ENCODE data around the gene IL10RB. TPM values are rescaled to one million over a fixed set of nuclear protein-coding genes. Genes with fewer than 3 reads are reported as not detected.

IL10RB gene
- total RNA-seq (2022; extraction: Qiagen RNA extraction), result 16.8 to 19.4 TPM (median 18.0 TPM) in 5 replicates

GRCh38 chr21:33266050-33266788, at the start of gene IL10RB:
TSS of gene IL10RB (plus strand) at chr21:33266367. CDS start at chr21:33266466, 99 bp downstream.

DNA sequence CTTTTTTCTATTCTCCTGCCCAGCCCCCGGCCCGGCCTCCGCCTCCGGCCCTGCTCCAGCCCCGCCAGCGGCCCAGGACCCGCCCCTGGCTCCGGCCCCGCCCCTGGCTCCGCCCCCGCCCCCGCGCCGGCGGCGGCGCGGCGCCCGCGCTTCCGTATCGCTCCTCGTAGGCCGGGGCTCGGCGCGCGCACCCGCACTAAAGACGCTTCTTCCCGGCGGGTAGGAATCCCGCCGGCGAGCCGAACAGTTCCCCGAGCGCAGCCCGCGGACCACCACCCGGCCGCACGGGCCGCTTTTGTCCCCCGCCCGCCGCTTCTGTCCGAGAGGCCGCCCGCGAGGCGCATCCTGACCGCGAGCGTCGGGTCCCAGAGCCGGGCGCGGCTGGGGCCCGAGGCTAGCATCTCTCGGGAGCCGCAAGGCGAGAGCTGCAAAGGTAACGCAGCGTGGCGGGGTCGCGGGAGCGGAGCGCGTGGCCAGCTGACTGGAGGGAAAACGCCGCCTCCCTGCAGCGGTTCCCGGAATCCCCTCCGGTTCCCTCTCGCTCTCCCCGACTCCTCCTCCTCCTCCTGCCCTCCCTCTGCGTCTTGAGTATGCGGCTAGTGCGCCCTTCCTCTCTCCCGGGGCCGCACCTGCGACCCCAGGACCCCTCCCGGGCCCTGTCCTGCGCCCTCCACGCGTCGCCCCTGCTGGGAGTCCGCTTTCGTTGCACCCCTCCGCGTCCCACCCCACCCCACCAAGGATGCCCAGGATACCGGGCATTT, 36.2 kb upstream of the IL10RB start, which contains the start of gene IFNAR2:
Gene IFNAR2 (plus strand): TSS at position 155 of the 761 bp plus-strand sequence. CDS start 11,985 bp downstream, outside the sequence.

DNA sequence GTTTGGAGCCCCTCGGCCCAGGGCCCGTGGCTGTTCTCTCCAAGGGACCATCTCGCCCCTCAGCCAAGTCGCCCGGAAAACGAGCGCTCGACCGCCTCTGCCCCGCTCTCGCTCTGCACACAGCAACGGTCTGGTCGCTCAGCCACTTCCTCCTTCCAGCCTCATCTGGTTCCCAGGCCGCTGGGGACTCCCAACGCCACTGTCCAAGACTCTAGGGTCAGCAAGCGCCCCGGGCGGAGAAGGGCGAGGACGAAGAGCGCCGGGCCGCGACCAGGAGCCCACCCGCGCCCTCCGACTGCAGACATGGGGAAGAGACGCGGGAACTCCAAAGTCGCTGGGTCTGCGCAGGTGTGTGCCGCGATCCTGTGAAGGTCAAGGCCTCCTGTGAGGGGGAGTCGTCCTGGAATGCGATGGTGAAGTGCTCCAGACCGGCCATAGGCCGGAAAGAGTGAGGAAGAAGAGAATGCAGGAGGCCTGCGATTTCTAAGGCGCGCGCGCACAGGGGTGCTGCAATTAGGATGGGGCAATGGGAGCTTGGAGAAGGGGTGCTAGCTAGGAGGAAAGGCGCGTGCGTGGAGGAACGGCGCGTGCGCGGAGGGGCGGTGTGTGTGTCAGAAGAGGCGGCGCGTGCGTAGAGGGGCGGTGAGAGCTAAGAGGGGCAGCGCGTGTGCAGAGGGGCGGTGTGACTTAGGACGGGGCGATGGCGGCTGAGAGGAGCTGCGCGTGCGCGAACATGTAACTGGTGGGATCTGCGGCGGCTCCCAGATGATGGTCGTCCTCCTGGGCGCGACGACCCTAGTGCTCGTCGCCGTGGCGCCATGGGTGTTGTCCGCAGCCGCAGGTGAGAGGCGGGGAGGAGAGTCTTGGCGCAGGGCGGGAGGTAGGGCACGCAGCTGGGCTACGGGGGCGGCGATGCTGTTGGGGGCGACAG, 58.4 kb downstream of the IL10RB start, which contains the start of gene IFNAR1:
Gene IFNAR1 (plus strand): TSS at position 680 of the 931 bp plus-strand sequence. CDS start 86 bp downstream, at position 766.

Other genes with a start within 250 kb of the IL10RB start
- gene OLIG2, start 240.4 kb upstream of the IL10RB start, total RNA-seq (2022; extraction: Qiagen RNA extraction), result 0.02 TPM in 1 of 5 replicates, not detected in the others
- not detected in 5 replicates for gene OLIG1, start 196.2 kb upstream of the IL10RB start, total RNA-seq (2022; extraction: Qiagen RNA extraction)
- 13.7 to 16.1 TPM (median 13.9 TPM) in 5 replicates for gene IFNAR2, start 36.4 kb upstream of the IL10RB start, total RNA-seq (2022; extraction: Qiagen RNA extraction)
- 14.9 to 22.6 TPM (median 17.7 TPM) in 5 replicates for gene IFNAR1, start 58.6 kb downstream of the IL10RB start, total RNA-seq (2022; extraction: Qiagen RNA extraction)
- gene IFNGR2, start 137.0 kb downstream of the IL10RB start, total RNA-seq (2022; extraction: Qiagen RNA extraction), result 52.4 to 60.1 TPM (median 56.5 TPM) in 5 replicates
- gene TMEM50B, start 213.6 kb downstream of the IL10RB start, total RNA-seq (2022; extraction: Qiagen RNA extraction), result 10.5 to 11.5 TPM (median 11.1 TPM) in 5 replicates
- 0.26 to 0.40 TPM (median 0.31 TPM) in 5 replicates for gene DNAJC28, start 225.3 kb downstream of the IL10RB start, total RNA-seq (2022; extraction: Qiagen RNA extraction)

Data from A549 treated with dexamethasone at 1 μM for 4 hours (cell line).